Body of pancreas (tissue), 4 donors: ENCODE data around the gene PTPRA.

Experiments
- CTCF ChIP-seq, 7 experiments: fragments of 450-650 bp in 4 of 7; fragments of 200-600 bp in 3 of 7; sonication (generic) in 3 of 7; IDR thresholded peaks; one replicate each; pipeline ENCODE4 v1.5.1; 2016 to 2019; ENCODE audit warnings: antibody characterized with exemption in 7 of 7
- POLR2A ChIP-seq, 3 donors: fragments of 450-650 bp; IDR thresholded peaks; one replicate each; pipeline ENCODE4 v1.6.1; 2016; ENCODE audit warnings: antibody characterized with exemption in 3 of 3, mild to moderate bottlenecking in 2 of 3

GRCh38 chr20:2911200-2911599, 37.9 kb downstream of the PTPRA start:
- TF ChIP-seq CTCF (IDR thresholded peaks at IDR 0.05) (no peak), POLR2A (IDR thresholded peaks at IDR 0.05) (no peak)
